Measurements from ENCODE around the gene PRPF18. TPM values are rescaled to one million over a fixed set of nuclear protein-coding genes. Genes with fewer than 3 reads are reported as not detected.

The PRPF18 gene
- total RNA-seq, 4 donors from 2014 or later, result 21.8 to 44.0 (median 25.7) TPM

DNA sequence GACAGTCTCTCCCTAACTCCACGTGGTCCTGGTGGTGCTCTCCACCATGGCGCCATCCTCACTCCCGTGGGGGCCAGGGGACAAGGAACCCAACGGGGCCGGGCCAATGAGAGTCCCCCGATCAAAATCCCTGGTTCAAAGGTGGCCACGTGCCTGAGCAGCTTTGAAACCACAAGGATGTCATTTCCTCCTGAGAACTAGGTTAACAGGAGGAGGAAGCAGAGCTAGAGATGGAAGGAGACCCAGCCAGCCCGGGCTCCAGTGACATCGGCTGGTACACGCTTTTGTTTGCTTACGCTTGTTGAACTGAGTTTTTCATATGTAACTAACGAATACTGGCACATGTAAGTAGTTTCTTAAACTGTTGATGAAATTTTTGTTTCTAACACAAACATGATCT lies 61.7 kb downstream of the PRPF18 start:
- Histone ChIP-seq H3K4me3 (no peak overlapping the region), H3K36me3 (peaks cover 87% of the 10 kb centered on the region), H3K4me1 (no peaks in the 10 kb centered on the region), H3K27me3 (no peaks in the 10 kb centered on the region), H3K9me3 (no peaks in the 10 kb centered on the region), H3K27ac (no peak overlapping the region)
- no peak for DNase-seq (ENCODE audit: low spot score in 2 of 2)
- TF ChIP-seq EP300 (IDR thresholded peaks at IDR 0.05) (no peak), POLR2AphosphoS5 (IDR thresholded peaks at IDR 0.05) (no peak), POLR2A (IDR thresholded peaks at IDR 0.05) (no peak)
- TF ChIP-seq, protein P1, sequence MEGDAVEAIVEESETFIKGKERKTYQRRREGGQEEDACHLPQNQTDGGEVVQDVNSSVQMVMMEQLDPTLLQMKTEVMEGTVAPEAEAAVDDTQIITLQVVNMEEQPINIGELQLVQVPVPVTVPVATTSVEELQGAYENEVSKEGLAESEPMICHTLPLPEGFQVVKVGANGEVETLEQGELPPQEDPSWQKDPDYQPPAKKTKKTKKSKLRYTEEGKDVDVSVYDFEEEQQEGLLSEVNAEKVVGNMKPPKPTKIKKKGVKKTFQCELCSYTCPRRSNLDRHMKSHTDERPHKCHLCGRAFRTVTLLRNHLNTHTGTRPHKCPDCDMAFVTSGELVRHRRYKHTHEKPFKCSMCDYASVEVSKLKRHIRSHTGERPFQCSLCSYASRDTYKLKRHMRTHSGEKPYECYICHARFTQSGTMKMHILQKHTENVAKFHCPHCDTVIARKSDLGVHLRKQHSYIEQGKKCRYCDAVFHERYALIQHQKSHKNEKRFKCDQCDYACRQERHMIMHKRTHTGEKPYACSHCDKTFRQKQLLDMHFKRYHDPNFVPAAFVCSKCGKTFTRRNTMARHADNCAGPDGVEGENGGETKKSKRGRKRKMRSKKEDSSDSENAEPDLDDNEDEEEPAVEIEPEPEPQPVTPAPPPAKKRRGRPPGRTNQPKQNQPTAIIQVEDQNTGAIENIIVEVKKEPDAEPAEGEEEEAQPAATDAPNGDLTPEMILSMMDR (IDR thresholded peaks at IDR 0.05), result no peak
- 90% methylated on average over 10 of the region's 12 CpGs for WGBS

DNA sequence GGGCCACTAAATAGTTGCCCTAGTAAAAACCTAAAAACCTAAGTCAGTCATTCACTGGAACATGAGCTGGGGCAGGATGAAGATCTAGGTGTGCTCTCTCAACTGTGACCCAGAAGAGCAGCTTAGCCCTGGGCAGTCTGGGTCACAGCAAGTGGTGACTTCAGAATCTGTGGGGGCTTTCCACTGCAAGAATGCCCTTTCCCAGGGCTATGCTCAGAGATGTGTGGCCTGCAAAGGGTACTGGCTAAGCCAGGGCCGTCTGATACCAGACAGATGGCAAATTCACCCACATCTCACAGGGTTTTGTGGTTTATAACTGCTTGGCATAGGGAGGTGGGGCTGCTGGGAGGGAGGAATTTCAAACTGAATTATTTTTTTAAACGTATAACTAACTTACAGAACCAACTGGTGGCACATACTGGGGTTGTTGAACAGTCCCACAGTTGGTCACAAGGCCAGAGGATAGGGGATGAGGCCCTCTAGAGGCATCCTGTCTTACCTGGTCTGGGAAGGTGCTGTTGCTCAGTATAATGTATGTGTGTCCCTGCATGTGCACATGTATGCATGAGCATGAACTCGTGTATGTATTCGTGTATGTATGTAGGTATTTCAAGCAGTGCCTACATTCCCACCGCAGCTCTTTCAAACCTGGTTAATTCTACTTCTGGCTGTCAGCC lies 63.2 kb downstream of the PRPF18 start:
- no peak for DNase-seq (ENCODE audit: low spot score in 2 of 2)
- Histone ChIP-seq H3K27ac (no peak overlapping the region), H3K4me1 (no peaks in the 10 kb centered on the region), H3K36me3 (peaks cover 94% of the 10 kb centered on the region), H3K27me3 (no peaks in the 10 kb centered on the region), H3K4me3 (no peak overlapping the region), H3K9me3 (no peaks in the 10 kb centered on the region)
- TF ChIP-seq POLR2A (IDR thresholded peaks at IDR 0.05), result no peak
- TF ChIP-seq EP300 (IDR thresholded peaks at IDR 0.05), result no peak
- no peak for TF ChIP-seq POLR2AphosphoS5 (IDR thresholded peaks at IDR 0.05)
- TF ChIP-seq, protein P1 (IDR thresholded peaks at IDR 0.05), result no peak
- 62% methylated on average over 5 of the region's 5 CpGs for WGBS

DNA sequence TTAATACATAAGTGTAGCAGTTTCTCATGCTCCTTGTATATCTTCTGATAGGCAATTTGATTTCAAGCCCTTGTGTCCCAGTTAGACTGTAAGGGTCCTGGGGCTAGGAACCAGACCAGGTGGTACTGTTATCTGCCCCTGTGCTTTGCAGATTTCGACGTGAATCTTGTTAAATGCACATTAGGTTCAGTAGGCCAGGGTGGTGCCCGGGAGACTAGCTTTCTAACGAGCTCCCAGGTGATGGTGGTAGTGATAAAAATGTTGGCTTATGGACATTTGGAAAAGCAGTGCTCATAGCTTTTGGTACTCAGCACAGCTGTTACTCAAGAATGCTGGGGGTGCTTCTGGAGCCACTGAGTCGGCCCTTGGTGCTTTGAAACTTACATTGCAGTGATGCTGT lies 64.2 kb downstream of the PRPF18 start:
- H3K9me3 ChIP-seq, result no peaks in the 10 kb centered on the region
- 74% methylated on average over 5 of the region's 5 CpGs for WGBS
- TF ChIP-seq EP300 (IDR thresholded peaks at IDR 0.05), result no peak
- no peak for TF ChIP-seq POLR2A (IDR thresholded peaks at IDR 0.05)
- no peak for TF ChIP-seq POLR2AphosphoS5 (IDR thresholded peaks at IDR 0.05)
- TF ChIP-seq, protein P1 (IDR thresholded peaks at IDR 0.05), result no peak
- H3K36me3 ChIP-seq, result peaks cover 94% of the 10 kb centered on the region
- H3K4me1 ChIP-seq, result no peaks in the 10 kb centered on the region
- no peak for DNase-seq (ENCODE audit: low spot score in 2 of 2)
- H3K27ac ChIP-seq, result no peak overlapping the region
- no peaks in the 10 kb centered on the region for H3K27me3 ChIP-seq
- no peak overlapping the region for H3K4me3 ChIP-seq

DNA sequence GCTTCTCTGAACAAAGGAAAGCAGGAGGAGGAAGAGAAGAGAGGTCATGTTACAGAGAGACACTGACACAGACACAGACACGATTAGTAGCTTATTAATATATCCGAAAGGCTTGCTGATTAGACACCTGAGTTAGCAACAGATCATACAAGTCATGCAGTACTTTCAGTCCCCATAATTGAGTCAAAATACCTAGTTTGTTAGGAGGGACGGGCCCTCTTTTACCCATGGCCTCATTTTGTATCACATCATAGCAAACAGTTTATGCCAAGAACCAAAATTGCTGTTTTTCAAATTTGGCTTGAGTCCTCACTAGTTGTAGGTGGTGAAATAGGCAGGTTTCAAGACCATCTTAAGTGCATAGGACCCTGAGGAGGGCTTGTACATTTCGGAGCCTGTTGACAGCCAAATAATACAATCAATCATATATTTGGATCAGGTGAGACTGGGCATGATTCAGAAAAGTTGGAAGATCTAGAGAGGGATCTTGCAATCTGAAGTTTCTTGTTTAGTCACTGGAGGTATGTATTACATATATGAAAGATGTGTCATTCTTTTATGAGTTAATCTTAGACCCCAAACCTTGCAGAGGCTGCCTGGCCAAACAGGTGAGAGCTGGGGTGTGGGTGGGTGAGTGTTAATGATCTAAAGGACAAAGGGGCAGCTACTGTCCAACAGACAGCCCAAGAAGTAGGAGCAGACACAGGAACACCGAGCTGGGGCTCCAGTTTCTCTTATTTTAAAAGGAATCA lies 65.4 kb downstream of the PRPF18 start:
- H3K36me3 ChIP-seq, result peaks cover 94% of the 10 kb centered on the region
- no peaks in the 10 kb centered on the region for H3K9me3 ChIP-seq
- no peaks in the 10 kb centered on the region for H3K4me1 ChIP-seq
- H3K27me3 ChIP-seq, result no peaks in the 10 kb centered on the region
- DNase-seq (ENCODE audit: low spot score in 2 of 2), result no peak
- WGBS, result 79% methylated on average over 5 of the region's 5 CpGs
- no peak overlapping the region for H3K4me3 ChIP-seq
- no peak for TF ChIP-seq EP300 (IDR thresholded peaks at IDR 0.05)
- TF ChIP-seq, protein P1 (IDR thresholded peaks at IDR 0.05), result no peak
- TF ChIP-seq POLR2AphosphoS5 (IDR thresholded peaks at IDR 0.05), result no peak
- TF ChIP-seq POLR2A (IDR thresholded peaks at IDR 0.05), result no peak
- no peak overlapping the region for H3K27ac ChIP-seq

DNA sequence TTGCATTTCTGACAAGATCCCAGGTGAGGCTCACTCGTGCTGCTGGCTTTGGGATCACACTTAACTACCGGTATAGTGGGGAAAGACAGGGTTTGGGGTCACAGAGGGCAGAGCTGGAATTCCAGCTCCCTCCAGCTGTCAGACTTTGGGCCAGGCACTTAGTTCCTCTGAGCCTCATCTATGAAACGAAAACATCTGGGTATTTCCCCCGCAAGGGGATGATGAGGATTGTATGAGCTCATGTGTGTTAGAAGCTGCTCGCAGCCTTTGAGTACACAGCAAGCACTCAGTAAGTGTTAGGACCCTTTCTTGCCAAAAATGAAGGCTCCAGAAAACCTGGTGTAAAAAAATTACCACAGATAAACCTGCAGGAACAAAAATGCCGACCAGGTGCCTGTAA lies 66.1 kb downstream of the PRPF18 start:
- WGBS, result 37% methylated on average over 6 of the region's 6 CpGs

More for the DNA sequence above, 66.1 kb downstream of the PRPF18 start:
- DNase-seq (ENCODE audit: low spot score in 2 of 2), result no peak
- no peaks in the 10 kb centered on the region for H3K4me1 ChIP-seq
- H3K4me3 ChIP-seq, result no peak overlapping the region
- H3K36me3 ChIP-seq, result peaks cover 93% of the 10 kb centered on the region
- H3K9me3 ChIP-seq, result no peaks in the 10 kb centered on the region
- H3K27me3 ChIP-seq, result no peaks in the 10 kb centered on the region
- H3K27ac ChIP-seq, result no peak overlapping the region
- TF ChIP-seq POLR2AphosphoS5 (IDR thresholded peaks at IDR 0.05) (no peak), EP300 (IDR thresholded peaks at IDR 0.05) (no peak), POLR2A (IDR thresholded peaks at IDR 0.05) (no peak)
- TF ChIP-seq, protein P1 (IDR thresholded peaks at IDR 0.05), result no peak
